Heart right ventricle (tissue), 16 donors: ENCODE measurements around the gene SLC26A11. TPM values are rescaled to one million over a fixed set of nuclear protein-coding genes. Genes with fewer than 3 reads are reported as not detected.
"Not testable (repeated sequence)": the region's sequence is repeated elsewhere in the genome, so short reads cannot be mapped to it uniquely, and the experiment has no call there.

ENCODE experiments used
- ATAC-seq, 8 donors: fragments of 200-7000 bp; cut with Tn5 transposase; one replicate each; pipeline ENCODE4 v1.9.1; 2020; ENCODE audit warnings: mild to moderate bottlenecking in 8 of 8, moderate library complexity in 8 of 8, moderate number of reproducible peaks in 1 of 8
- DNase-seq, 2 donors: peaks; one replicate each; pipeline ENCODE4 v3.0.0-alpha.2; 2020
- H3K27ac ChIP-seq, 10 donors: fragments of 200-600 bp; sonication (generic) in 2 of 10; one replicate each; pipeline versions ENCODE4 v1.5.0 to v1.8.0; 2020 to 2022; ENCODE audit warnings: mild to moderate bottlenecking in 3 of 10
- H3K27me3 ChIP-seq, 7 donors: fragments of 200-600 bp; one replicate each; pipeline ENCODE4 v1.8.0; 2021 to 2022; ENCODE audit warnings: mild to moderate bottlenecking in 2 of 7
- H3K36me3 ChIP-seq, 9 donors: fragments of 200-600 bp; sonication (generic) in 1 of 9; one replicate each; pipeline versions ENCODE4 v1.5.0 to v1.8.0; 2020 to 2022; ENCODE audit warnings: mild to moderate bottlenecking in 2 of 9
- H3K4me1 ChIP-seq, 9 donors: fragments of 200-600 bp; sonication (generic) in 1 of 9; one replicate each; pipeline versions ENCODE4 v1.5.0 to v1.8.0; 2020 to 2022; ENCODE audit warnings: mild to moderate bottlenecking in 4 of 9
- H3K4me3 ChIP-seq, 10 donors: fragments of 200-600 bp; sonication (generic) in 2 of 10; one replicate each; pipeline versions ENCODE4 v1.5.0 to v1.8.0; 2020 to 2022; ENCODE audit warnings: mild to moderate bottlenecking in 7 of 10, moderate library complexity in 2 of 10
- H3K9me3 ChIP-seq, 11 donors: fragments of 200-600 bp in 10 of 11; sonication (generic) in 2 of 11; one replicate each; pipeline versions ENCODE4 v1.5.0 to v1.8.0; 2013 to 2022; ENCODE audit warnings: mild to moderate bottlenecking in 2 of 11, control low read depth in 1 of 11, moderate library complexity in 1 of 11
- CTCF ChIP-seq, 9 donors: fragments of 200-600 bp; sonication (generic) in 2 of 9; IDR thresholded peaks; one replicate each; pipeline versions ENCODE4 v1.5.0 to v1.8.0; 2021 to 2022; ENCODE audit warnings: antibody characterized with exemption in 9 of 9, mild to moderate bottlenecking in 5 of 9, moderate library complexity in 1 of 9
- WGBS, 2 donors: extraction: QIAGEN DNeasy Blood & Tissue Kit; methylation state at CpG; one replicate each; pipeline ENCODE4 v1.1.7; 2013; ENCODE audit warnings: inconsistent platforms in 1 of 2; 5-methylcytosine and 5-hydroxymethylcytosine counted together
- intact Hi-C, 10 donors: fragments of 100-400 bp; cut with DNase I; formaldehyde crosslinking; loops; one replicate each; pipeline versions ENCODE4 v1.11.1 to v1.14.2; 2022
- polyA plus RNA-seq, 2 donors: library from polyadenylated mRNA; stranded (reverse); fragments of 200-250 nt; gene quantifications; one replicate each; pipeline ENCODE4 v1.2.3, GENCODE V29; 2013
- total RNA-seq, 10 donors: library from RNA; stranded (reverse); fragmentation: NEBNext Ultra II Directional in 3 of 10; extraction: Animal tissue kit (Norgen Biotek cat#: 25700) in 3 of 10; gene quantifications; one replicate each; pipeline versions ENCODE4 v1.2.1 to v1.2.4, GENCODE V29; 2021 to 2023
- donor health status: Arrhythmogenic right ventricular cardiomyopathy.
- donor health status: ischemic (EF 13 %, LVEDD 7.1; RV severe dilation, severe dysfunction).
- donor health status: healthy with polysubstance abuse.
- donor health status: DM: no; HTN: yes; CAD: no.
- donor health status: DM: no; HTN: no; CAD: no.
- donor health status: ischemic (EF 25% LVEDD 6.9; RV normal size, moderate dysfunction).
- donor health status: ischemic (EF 25% LVEDD 5.7; RV mildly dilated, moderate dysfunction).
- donor health status: healthy.
- donor health status: DM: yes; HTN: yes; CAD: no.
- donor health status: Ischemic cardiomyopathy.
- donor health status: ischemic (EF 35%, LVEDD 5.7; RV mildly dilated, moderate dysfunction).
- donor health status: nonischemic (EF 11% LVEDD 7.7; RV severe dilation, severe dysfunction).
- donor health status: DM: yes; HTN: yes; CAD: no.
- donor health status: PGD.
- donor health status: ischemic (EF 29% LVEDD 5.4; RV normal size, mild dysfunction).
- donor health status: nonischemic (EF 23%, LVEDD 6.1; RV moderate dilation, normal function).

The SLC26A11 gene
- total and polyA plus RNA-seq, 12 donors, result 3.0 to 8.6 (median 5.1) TPM

GRCh38 chr17:80295146-80295545 lies 74.9 kb downstream of the SLC26A11 start:
- WGBS, 2 donors, result 89 to 91% methylated on average over 5 of the region's 5 CpGs
- Histone ChIP-seq H3K27ac (no peak overlapping the region), H3K9me3 (peaks cover 0 to 5% (median 0%) of the 10 kb centered on the region in 11 donors), H3K27me3 (no peaks in the 10 kb centered on the region), H3K4me3 (no peak overlapping the region), H3K4me1 (peaks cover 0 to 2% (median 0%) of the 10 kb centered on the region in 9 donors), H3K36me3 (peaks cover 0 to 100% (median 84%) of the 10 kb centered on the region in 9 donors)
- intact Hi-C loops, result no loop called here
- no peak for TF ChIP-seq CTCF (IDR thresholded peaks at IDR 0.05)
- ATAC-seq, result no peak
- DNase-seq, result no peak

- Histone ChIP-seq H3K4me3 (no peak overlapping the region), H3K36me3 (peaks cover 0 to 100% (median 87%) of the 10 kb centered on the region in 9 donors), H3K27me3 (no peaks in the 10 kb centered on the region), H3K4me1 (peaks cover 0 to 2% (median 0%) of the 10 kb centered on the region in 9 donors), H3K9me3 (peaks cover 0 to 9% (median 0%) of the 10 kb centered on the region in 11 donors), H3K27ac (no peak overlapping the region)
- DNase-seq, result no peak
- WGBS, 2 donors, result 95% methylated on average over 6 of the region's 6 CpGs
- TF ChIP-seq CTCF (IDR thresholded peaks at IDR 0.05), result no peak
- ATAC-seq, result no peak
- intact Hi-C loops, result no loop called here
These were observed 75.3 kb downstream of the SLC26A11 start for GRCh38 chr17:80295559-80295958.

GRCh38 chr17:80296221-80296620 lies 76.0 kb downstream of the SLC26A11 start:
- Histone ChIP-seq H3K27me3 (no peaks in the 10 kb centered on the region), H3K36me3 (peaks cover 0 to 100% (median 87%) of the 10 kb centered on the region in 9 donors), H3K4me1 (peaks cover 0 to 2% (median 0%) of the 10 kb centered on the region in 9 donors), H3K27ac (no peak overlapping the region), H3K4me3 (no peak overlapping the region), H3K9me3 (peaks cover 0 to 14% (median 0%) of the 10 kb centered on the region in 11 donors)
- no peak for TF ChIP-seq CTCF (IDR thresholded peaks at IDR 0.05)
- intact Hi-C loops, result no loop called here
- ATAC-seq, result no peak
- no peak for DNase-seq
- WGBS, 2 donors, result 86 to 89% methylated on average over 14 of the region's 14 CpGs

- ATAC-seq, result no peak
These were observed 77.9 kb downstream of the SLC26A11 start for GRCh38 chr17:80297996-80298560.

DNA sequence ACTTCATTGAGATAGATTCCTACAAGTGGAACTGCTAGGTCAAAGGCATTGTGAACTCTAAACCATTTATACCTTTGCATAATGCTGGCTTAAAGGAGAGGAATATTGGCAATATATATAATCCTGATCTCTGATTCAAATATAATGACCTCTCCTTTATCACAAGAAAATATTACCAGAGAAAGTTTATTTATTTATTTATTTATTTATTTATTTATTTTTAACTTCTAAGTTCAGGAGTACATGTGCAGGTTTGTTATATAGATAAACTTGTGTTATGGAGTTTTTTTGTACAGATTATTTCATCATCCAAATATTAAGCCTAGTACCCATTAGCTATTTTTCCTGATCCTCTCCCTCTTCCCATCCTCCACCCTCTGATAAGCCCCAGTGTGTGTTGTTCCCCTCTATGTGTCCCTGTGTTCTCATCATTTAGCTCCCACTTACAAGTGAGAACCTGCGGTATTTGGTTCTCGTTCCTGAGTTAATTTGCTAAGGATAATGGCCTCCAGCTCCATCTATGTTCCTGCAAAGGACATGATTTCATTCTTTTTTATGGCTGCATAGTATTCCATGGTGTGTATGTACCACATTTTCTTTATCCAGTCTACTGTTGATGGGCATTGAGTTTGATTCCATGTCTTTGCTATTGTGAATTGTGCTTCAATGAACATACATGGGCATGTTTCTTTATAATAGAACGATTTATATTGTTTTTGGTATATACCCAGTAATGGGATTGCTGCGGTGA lies 79.3 kb downstream of the SLC26A11 start:
- Histone ChIP-seq H3K36me3 (peaks cover 0 to 100% (median 89%) of the 10 kb centered on the region in 9 donors), H3K9me3 (peaks cover 0 to 32% (median 13%) of the 10 kb centered on the region in 11 donors)
- H3K4me3 ChIP-seq, DNase-seq, H3K27me3 ChIP-seq, H3K4me1 ChIP-seq, intact Hi-C loops, H3K27ac ChIP-seq, ATAC-seq: not testable (repeated sequence)
- WGBS, 2 donors, result 96 to 99% methylated on average over 4 of the region's 4 CpGs

More at GRCh38 chr17:80297996-80298560, 77.9 kb downstream of the SLC26A11 start:
- Histone ChIP-seq H3K4me3 (no peak overlapping the region), H3K27ac (no peak overlapping the region), H3K27me3 (no peaks in the 10 kb centered on the region), H3K4me1 (peaks cover 0 to 2% (median 0%) of the 10 kb centered on the region in 9 donors), H3K9me3 (peaks cover 0 to 17% (median 2%) of the 10 kb centered on the region in 11 donors), H3K36me3 (peaks cover 0 to 100% (median 85%) of the 10 kb centered on the region in 9 donors)
- intact Hi-C loops, result no loop called here
- no peak for TF ChIP-seq CTCF (IDR thresholded peaks at IDR 0.05)
- DNase-seq, result no peak
- 89 to 91% methylated on average over 19 of the region's 19 CpGs for WGBS, 2 donors

- H3K4me1 ChIP-seq, H3K27ac ChIP-seq, H3K27me3 ChIP-seq, intact Hi-C loops, H3K4me3 ChIP-seq, DNase-seq, ATAC-seq: not testable (repeated sequence)
- 95 to 98% methylated on average over 2 of the region's 2 CpGs for WGBS, 2 donors
- Histone ChIP-seq H3K9me3 (peaks cover 0 to 35% (median 15%) of the 10 kb centered on the region in 11 donors), H3K36me3 (peaks cover 0 to 100% (median 87%) of the 10 kb centered on the region in 9 donors)
These were observed 80.5 kb downstream of the SLC26A11 start for GRCh38 chr17:80300756-80301155.
